G401 (cell line): ENCODE measurements around the gene TRPM5. TPM values are rescaled to one million over a fixed set of nuclear protein-coding genes. Genes with fewer than 3 reads are reported as not detected.

Experiments used
- DNase-seq: peaks from one replicate; pipeline ENCODE4 v3.0.0-alpha.2; 2015; ENCODE audit warnings: low spot score
- in situ Hi-C: cut with HindIII; loops from 2 replicates; pipeline ENCODE4 v1.10.0; 2016; ENCODE audit warnings: low sequenced_read_pairs, mixed read lengths
- total RNA-seq: library from RNA; depleted of rRNA; stranded (reverse); fragments of >200 nt; shearing (Covaris generic); gene quantifications from 2 replicates; pipeline ENCODE4 v1.2.3, GENCODE V29; 2014

TRPM5 gene
- total RNA-seq, 1 experiment from 2014 or later = not detected

DNA sequence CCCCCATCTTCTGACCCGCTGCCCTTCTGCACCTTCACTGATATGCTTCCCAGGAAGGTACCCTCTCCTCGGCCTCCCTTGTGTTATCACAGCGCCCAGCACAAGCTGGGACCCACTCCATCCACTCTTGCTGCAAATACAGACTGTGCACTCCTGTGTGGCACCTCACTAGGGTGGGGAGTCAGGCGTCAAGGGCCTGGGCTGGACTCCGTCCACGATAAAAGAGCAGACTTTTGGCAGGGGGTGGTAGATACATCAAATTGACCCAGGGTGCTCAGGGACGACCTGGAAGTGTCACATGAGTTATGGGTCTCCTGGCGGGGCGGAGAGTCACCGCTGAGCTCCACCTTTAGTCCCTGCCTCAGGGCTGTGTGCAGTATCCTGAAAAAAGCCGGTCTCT lies 908 bp downstream of the TRPM5 start:
- in situ Hi-C loops = no loop called here

DNA sequence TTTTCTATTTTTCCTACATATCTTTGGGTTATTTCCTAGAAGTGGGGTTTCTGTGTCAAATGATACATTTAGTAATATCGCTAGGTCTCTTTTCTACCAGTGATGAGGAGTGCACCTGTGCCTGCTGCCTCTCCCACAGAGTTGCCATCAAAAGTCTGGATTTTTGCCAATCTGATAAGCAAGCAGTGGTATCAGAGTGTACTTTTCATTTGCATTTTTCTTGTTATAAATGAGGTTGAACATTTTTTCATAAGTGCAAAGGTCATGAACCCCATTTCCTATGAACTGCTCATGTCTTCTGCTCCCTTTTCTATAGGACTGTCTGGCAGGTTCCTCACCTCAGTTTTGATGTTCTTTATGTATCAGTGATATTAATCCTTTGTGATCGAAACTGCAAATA lies 1.7 kb downstream of the TRPM5 start:
- in situ Hi-C loops = no loop called here
- DNase-seq = no peak

More for the DNA sequence above, 908 bp downstream of the TRPM5 start:
- DNase-seq = no peak

DNA sequence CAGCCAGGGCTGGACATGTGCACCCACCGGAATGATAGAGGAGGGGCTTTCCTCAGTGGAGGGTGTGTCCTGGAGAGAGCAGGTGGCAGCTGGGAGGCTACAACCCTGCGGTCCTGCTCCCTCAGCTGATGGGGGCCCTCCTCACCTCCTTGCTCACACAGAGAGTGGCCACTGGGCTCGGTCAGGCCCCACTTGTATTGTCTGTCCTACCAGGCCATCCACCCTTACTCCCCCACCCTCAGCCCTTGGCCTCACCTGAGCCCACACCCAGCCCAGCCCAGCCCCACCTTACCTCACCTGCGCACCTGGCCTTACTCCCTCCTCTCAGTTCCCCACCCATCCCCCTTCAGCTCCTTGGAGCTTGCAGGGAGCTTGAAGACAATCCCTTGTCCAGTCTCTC lies 3.1 kb downstream of the TRPM5 start:
- in situ Hi-C loops = no loop called here

DNA sequence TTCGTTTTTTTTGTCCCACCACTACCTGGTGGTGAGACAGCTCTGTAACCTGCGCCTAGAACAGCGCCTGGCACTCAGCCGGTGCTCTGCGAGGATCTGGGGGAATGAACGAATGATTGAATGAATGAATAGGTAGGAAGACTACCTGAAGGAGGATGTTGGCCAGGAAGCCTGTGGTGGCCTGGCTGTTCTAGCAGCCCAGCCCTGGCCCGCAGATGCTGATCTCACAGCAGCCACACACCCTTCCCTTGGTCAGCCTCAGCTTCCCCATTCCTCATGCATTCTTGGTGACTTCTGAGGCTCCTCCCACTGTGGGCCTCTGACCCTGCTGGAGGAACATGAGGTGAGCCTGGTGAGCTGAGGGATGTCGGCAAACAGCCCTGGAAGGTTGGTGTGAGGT lies 3.7 kb downstream of the TRPM5 start:
- in situ Hi-C loops = no loop called here

More for the DNA sequence above, 3.1 kb downstream of the TRPM5 start:
- no peak for DNase-seq

DNA sequence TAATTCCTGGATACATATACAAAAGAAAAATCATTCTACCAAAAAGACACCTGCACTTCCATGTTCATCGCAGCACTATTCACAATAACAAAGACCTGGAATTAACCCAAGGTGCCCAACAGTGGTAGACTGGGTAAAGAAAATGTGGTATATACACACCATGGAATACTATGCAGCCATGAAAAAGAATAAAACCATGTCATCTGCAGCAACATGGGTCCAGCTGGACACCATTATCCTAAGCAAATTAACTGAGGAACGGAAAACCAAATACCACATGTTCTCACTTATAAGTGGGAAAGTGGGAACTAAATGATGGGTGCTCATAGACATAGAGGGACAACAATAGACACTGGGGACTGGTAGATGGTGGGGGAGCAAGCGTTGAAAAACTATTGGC lies 4.5 kb downstream of the TRPM5 start:
- DNase-seq = no peak
- in situ Hi-C loops = no loop called here

More for the DNA sequence above, 3.7 kb downstream of the TRPM5 start:
- no peak for DNase-seq

DNA sequence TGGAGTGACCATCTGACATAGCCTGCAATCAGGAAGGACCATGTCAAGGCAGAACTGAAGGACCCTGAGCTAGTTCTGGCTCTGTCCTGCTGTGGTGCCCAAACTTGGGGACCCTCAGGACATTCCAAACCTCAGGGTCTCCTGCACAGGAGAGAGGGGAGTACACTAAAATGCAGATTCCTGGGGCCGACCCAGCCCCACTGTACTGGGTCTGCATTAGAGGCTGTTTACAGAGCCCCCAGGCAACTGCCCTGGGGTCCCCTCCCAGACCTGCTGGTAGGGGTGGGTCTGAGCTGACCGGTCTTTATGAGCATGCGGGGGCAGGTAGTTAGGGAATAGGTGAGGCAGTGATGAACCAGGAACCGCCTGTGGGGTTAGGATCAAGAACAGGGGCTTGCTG lies 6.8 kb downstream of the TRPM5 start:
- no peak for DNase-seq
- in situ Hi-C loops = no loop called here

DNA sequence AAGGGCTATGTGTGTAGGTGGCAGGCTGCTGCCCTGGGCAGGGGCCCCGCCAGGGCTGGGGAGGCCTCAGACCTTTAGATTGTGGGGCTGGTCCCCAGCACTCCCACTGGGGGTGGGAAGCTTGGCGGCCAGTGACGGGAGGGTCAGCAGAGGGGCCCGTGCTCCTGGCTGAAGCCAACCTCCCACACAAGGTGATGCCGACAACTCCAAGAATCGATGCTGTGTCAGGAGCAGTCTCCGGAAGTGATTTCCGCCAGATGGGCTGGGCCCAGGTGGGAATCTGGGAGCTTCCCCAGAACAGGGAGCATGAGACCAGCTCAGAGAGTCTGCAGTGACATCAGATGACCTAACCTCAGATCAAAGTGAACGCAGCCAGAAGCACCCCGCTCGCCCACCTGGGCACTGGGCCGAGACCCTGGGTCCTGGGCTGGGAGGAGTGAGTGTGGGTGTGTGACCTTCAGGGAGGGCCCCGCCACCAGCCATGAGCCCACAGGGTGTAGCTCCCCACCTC lies 7.7 kb downstream of the TRPM5 start:
- in situ Hi-C loops = no loop called here
- DNase-seq = no peak

DNA sequence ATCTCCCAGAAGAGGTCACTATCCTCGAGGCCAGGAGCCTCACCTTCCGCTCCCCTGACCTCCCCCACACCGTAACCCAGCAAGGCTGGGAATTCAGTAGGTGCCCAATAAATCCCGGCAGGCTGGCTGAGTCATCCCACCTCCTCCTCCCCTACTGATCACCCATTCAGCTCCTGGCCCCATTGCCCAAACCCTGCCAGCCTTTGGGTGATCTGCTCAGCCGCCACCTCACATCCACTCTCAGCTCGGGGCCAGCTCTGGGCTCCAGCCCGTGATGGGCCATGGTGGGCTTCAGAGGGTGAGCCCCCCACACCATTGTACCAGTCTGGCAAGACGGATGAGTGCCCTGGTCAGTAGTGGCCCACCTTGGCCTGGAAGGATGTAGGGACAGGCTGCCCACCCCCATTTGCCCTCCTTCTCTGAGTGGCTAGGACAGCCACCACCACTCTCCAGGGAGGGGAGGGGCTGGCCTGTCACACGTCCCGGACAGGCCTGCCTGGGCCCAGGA lies 8.2 kb downstream of the TRPM5 start:
- no peak for DNase-seq
- in situ Hi-C loops = no loop called here

DNA sequence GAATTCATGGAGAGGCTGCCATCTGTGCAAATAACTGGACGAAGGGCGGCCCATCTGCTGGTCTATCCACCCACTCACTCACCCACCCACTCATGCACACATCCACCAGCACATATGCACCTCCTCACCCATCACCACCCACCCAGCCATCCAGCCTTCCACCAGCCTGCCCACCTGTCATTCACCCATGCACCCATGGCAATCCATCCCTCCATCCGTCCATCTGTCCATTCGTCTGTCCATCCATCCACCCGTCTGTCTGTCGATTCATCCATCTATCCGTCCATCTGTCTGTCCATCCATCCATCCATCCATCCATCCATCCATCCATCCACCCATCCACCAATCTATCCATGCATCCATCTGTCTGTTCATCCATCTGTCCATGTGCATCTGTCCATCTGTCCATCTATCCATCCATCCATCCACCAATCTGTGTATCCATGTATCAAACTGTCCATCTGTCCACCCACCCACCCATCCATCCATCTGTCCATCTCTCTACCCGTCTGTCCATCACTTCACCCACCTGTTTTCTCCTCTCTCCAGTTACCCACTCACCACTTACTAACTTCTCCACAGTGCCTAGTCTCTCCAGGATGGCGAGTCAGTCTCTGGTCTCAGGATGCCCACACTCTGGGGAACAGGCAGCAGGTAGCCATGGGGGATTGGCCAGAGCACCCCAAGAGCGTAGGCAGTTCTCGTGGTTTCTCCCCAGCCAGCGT lies 8.9 kb downstream of the TRPM5 start:
- no peak for DNase-seq
- in situ Hi-C loops = no loop called here

DNA sequence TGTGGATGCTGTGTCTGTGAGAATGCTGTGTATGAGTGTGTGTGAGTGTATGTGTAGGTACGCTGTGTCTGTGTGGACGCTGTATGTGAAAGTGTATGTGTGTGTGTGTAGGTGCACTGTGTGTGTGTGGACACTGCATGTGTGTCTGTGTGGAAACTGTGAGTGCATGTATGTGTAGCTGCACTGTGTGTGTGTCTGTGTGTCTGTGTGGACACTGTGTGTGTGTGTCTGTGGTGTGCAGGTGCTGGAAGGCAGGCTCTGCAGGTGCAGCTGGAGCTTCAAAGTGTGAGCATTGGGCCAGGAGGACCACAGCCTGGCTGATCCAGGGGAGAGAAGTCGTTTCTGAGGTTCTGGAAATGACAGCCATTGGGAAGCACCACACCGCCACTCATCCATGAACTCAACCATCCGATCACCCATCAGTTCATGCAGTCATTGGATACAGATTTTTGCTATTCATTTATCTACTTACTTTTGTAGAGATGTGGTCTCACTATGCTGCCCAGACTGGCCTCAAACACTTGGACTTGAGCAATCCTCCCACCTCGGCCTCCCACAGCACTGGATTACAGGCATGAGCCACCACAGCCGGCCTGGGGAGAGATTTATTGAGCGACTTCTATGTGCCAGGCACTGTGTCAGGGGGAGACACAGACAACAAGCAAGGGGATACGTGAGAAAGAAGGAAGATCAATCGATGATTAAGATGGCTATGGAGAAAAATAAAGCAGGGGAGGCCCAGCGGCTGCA lies 9.6 kb downstream of the TRPM5 start:
- no peak for DNase-seq
- in situ Hi-C loops = no loop called here

DNA sequence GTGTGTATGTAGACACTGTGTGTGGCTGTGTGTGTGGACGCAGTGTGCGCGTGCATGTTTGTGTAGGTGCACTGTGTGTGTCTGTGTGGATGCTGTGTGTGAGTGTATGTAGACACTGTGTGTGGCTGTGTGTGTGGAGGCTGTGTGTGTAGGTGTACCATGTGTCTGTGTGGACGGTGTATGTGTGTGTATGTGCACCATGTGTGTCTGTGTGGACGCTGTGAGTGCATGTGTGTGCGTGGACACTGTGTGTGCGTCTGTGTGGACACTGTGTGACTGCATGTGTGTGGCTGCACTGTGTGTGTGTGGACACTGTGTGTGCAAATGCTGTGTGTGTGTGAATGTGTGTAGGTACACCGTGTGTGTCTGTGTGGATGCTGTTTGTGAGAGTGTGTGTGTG lies 10.3 kb downstream of the TRPM5 start:
- in situ Hi-C loops = no loop called here
- DNase-seq = no peak

DNA sequence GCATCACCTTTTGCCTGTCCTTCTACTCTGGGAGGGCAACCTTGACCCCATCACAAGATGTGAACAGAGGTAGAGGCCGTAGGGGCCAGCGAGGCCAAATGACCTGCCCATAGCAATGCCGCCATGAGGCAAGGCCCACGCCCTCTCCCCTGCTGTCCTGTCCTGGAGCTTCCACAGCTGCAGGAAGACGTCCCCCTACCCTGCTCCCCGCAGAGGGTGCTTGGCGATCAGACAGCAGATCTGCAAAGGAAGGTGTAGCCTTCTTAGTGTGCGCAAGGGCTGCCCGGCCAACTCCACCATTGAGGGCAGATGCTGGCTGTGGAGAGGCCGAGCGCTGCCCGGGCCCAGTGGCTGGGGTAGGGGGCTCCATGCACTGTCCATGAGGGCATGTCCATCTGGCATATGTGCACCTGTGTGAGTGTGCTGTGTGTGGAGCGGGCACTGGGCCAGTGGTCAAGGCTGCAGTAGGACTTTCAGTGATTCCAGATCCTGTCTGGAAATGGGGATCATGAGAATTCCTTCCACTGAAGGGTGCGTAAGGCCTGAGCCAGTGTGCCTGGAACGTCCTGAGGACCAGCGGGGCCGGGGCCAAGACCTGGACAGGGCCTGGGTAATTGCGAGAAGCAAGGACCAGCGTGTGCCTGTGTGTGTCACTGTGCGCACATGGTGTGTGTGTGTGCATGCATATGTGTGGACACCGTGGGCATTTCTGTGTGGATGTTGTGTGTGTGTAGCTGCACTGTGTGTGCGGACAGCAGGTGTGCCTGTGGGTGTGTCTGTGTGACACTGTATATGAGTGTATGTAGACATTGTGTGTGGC lies 11.0 kb downstream of the TRPM5 start:
- DNase-seq = no peak
- in situ Hi-C loops = no loop called here

DNA sequence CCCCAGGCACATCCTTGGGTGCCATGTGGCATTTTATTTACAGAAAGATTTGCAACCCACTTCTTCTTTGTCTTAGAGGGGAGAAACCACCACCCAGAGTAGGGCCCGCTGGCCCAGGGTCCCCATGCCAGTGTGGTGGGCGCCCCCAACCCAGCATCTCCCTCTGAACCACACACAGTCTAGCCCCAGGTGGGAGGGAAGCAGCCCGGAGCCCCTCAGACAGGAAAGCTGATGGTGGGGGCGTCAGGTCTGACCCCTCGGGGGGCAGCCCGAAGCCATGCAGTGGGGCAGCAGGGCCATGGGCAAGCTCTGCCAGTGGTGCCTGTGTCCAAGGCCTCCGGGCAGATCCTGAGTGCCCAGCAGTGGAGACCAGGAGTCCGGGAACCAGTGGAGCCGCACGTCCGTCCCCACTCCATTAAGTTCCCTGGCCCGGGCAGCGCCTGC lies 11.7 kb downstream of the TRPM5 start:
- no peak for DNase-seq
- in situ Hi-C loops = no loop called here

DNA sequence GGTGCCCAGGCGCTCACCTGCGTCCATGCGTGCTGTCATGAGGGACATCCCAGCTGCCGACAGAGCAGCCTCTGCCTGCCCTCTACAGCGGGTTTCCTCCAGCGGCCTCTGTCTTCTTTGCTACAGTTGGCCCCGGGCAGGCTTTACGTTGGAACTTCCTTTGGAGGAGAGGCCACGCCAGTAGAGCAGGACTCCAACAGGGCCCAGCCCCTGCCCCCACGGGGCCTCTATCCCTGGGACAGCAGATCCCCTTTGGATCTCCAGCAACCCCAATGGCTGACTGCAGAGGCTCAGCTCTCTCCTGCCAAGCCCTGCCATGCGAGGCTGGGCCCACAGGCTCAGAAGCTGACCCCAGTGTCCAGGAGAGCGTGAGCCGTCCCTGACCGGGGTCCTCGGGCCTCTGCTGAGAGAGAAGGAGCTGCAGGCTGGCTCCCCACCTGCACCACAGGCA lies 12.1 kb downstream of the TRPM5 start:
- in situ Hi-C loops = no loop called here
- DNase-seq = no peak

DNA sequence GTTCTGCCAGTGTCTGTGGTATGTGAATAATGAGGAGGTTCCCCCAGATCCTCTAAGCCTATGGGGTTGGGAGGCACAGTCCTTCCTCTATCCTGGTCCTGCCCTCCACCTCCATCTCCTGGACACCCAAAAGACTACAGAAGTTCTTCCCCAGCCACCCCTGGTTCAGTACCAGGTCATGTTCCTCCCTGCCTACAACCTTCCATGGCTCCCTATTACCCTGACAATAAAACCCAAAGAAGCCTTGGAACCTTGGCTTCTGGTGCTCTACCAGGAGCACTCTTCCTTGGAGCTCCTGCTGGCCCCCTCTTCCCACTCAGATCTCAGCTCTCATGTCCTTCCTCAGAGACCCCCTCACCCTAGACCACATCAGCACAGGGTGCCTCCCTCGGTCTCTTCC lies 12.9 kb downstream of the TRPM5 start:
- in situ Hi-C loops = no loop called here

DNA sequence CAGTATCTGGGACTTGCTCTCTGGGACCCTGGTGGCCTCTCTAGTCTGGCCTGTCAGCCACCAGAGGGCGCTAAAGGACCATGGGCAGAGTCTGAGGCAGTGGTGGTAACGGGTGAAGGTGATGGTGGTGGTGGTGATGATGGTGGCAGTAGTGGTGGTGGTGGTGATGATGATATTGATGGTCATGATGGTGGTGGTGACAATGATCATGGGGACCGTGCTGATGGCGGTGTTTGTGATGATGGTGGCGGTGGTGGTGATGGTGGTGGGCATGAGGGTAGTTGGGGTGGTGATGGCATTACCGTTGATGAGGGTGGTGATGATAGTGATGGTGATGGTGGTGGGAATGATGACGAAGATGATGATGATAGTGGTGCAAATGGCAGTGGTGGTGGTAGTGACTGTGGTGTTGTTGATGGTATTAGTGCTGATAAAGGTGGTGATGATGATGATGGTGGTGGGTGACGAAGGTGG lies 16.0 kb downstream of the TRPM5 start:
- in situ Hi-C loops = no loop called here

More for the DNA sequence above, 12.9 kb downstream of the TRPM5 start:
- DNase-seq = no peak

DNA sequence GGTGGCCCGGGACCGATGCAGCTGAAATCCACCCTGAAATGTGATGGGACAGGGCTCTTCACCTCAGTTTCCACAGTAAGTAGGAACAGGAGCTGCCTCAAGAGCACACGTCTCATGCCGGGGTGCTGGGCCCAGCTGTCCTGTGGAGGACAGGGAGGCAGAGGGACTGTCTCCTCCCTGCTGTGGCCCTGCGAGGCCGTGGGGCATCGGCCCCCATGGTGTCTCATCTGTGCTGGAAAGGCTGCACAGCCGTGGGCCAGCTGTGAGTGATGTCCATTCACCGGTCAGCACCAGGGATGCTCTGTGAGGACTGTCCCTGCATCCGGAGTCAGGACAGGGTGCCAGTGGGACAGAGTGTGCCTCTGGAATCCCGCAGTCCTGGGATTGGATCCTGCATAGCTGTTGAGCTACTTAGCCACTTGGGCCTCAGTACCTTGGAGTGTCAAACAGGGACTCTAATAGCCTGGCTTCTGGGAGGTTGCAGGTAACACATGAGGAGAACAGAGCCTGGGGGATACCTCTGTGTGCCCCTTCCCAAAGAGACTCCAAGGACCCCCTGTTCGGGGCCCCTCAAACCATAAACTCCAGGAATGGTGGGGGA lies 16.5 kb downstream of the TRPM5 start:
- in situ Hi-C loops = no loop called here

More for the DNA sequence above, 16.0 kb downstream of the TRPM5 start:
- DNase-seq = peak; percentile 34

DNA sequence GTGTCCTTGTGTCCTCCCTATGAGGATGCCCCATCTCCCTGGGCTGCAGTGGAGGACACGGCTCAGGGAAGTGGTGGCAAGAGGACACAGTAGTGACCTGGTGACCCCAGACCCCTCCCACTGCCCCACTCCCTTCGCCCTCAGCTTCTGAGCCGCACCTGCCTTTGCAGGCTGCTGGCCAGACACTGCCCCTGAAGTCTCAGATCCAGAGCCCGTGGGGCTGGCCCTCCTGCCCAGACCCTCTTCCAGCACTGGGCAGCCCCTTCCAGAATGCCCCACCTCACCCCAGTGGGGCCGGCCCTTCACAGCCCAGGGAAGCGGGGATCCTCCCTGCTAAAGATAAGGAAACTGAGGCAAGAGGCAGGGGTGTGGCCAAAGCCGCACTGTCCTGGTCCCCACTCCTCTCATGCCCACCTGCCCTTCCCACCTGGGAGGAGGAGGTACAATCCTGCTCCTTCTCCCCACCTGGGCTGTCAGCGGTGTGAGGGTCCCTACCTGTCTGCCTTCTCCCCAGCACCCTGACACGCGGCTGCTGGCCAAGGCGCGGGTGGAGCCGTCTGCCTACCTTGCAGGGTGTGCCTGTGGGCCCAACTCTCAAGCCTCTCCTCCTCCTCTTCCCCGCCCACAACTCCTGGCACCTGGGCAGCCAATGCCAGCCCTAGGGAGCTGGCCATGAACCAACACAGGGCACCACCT lies 17.3 kb downstream of the TRPM5 start:
- in situ Hi-C loops = no loop called here
- DNase-seq = no peak

More for the DNA sequence above, 16.5 kb downstream of the TRPM5 start:
- DNase-seq = no peak
